HCT116 (cell line): ENCODE measurements around the gene ATAD3A. TPM values are rescaled to one million over a fixed set of nuclear protein-coding genes. Genes with fewer than 3 reads are reported as not detected.

ENCODE experiments used
- ATAC-seq: fragments of 200-7000 bp; cut with Tn5 transposase; 2 replicates; pipeline ENCODE4 v1.9.1; 2020; ENCODE audit warnings: mild to moderate bottlenecking, moderate library complexity
- BruUV-seq: library from RNA; stranded (reverse); fragments of 400-500 nt; replicated peaks from 2 replicates; lab custom pipeline; 2021; lab: Mats Ljungman, UMichigan
- CTCF ChIA-PET: fragments of 300-600 bp; sonication (Branson Sonifier 250); formaldehyde crosslinking; loops from one replicate; lab custom pipeline; 2021; ENCODE audit warnings: antibody characterized with exemption; lab: Charles Lee
- POLR2A ChIA-PET: fragments of 300-600, 350-600 bp; sonication (Branson Sonifier 250); formaldehyde crosslinking; loops from one replicate; lab custom pipeline; 2021; ENCODE audit warnings: antibody characterized with exemption; lab: Charles Lee
- RAD21 ChIA-PET, 2 experiments: fragments of 300-600 bp; sonication (Branson Sonifier 250); formaldehyde crosslinking; loops; one replicate each; lab custom pipeline; 2023; ENCODE audit warnings: low total read pairs in 2 of 2; ENCODE audit not compliant: uncharacterized antibody in 2 of 2, unreplicated experiment in 2 of 2, low non-redundant PET in 1 of 2; lab: Charles Lee
- DNase-seq: peaks from one replicate; pipeline ENCODE4 v3.0.0-alpha.2; 2010; ENCODE audit warnings: low read depth, low spot score
- H2AFZ ChIP-seq: fragments of 200-600 bp; shearing (Covaris generic), sonication (generic); 2 replicates; pipeline ENCODE4 v1.6.1; 2017; ENCODE audit warnings: low read depth, mixed run types, mixed read lengths, antibody characterized with exemption, low read length; ENCODE audit not compliant: poor library complexity, severe bottlenecking
- H3K27ac ChIP-seq: 2 replicates; pipeline ENCODE4 v1.5.1; 2012; ENCODE audit warnings: low read depth, low read length
- H3K27me3 ChIP-seq: fragments of 200-600 bp; sonication (generic); 2 replicates; pipeline ENCODE4 v1.6.1; 2016; ENCODE audit warnings: mixed run types, low read length, mixed read lengths; ENCODE audit not compliant: insufficient read depth
- H3K36me3 ChIP-seq, 2 experiments: fragments of 200-500 bp in 1 of 2; fragments of 200-600 bp in 1 of 2; sonication (Bioruptor generic) in 1 of 2; sonication (generic) in 1 of 2; 2 replicates each; pipeline versions ENCODE4 v1.5.1 to v1.6.1; 2014 to 2016; ENCODE audit warnings: low read length in 2 of 2, inconsistent platforms in 1 of 2, mixed read lengths in 1 of 2, mixed run types in 1 of 2; ENCODE audit not compliant: insufficient read depth in 2 of 2, control insufficient read depth in 1 of 2
- H3K4me1 ChIP-seq, 2 experiments: fragments of 200-600 bp in 1 of 2; sonication (generic) in 1 of 2; 2 replicates each; pipeline versions ENCODE4 v1.5.1 to v1.6.1; 2012 to 2017; ENCODE audit warnings: low read length in 2 of 2, inconsistent platforms in 1 of 2, mild to moderate bottlenecking in 1 of 2, mixed read lengths in 1 of 2, mixed run types in 1 of 2, moderate library complexity in 1 of 2; ENCODE audit not compliant: insufficient read depth in 2 of 2, control insufficient read depth in 1 of 2
- H3K4me2 ChIP-seq: fragments of 200-600 bp; sonication (generic); 2 replicates; pipeline ENCODE4 v1.6.1; 2017; ENCODE audit warnings: mixed run types, low read length, mixed read lengths
- H3K4me3 ChIP-seq, 2 experiments: fragments of 200-600 bp in 1 of 2; sonication (generic) in 1 of 2; replicated peaks in 1 of 2; 2 replicates each; pipeline ENCODE4 v1.5.1; 2011 to 2016; ENCODE audit warnings: low read length in 2 of 2, control low read depth in 1 of 2, low read depth in 1 of 2, mild to moderate bottlenecking in 1 of 2, mixed read lengths in 1 of 2, mixed run types in 1 of 2
- H3K79me2 ChIP-seq: fragments of 200-600 bp; sonication (generic); 2 replicates; pipeline ENCODE4 v1.6.1; 2017; ENCODE audit warnings: mild to moderate bottlenecking, mixed run types, low read length, moderate library complexity, mixed read lengths; ENCODE audit not compliant: insufficient read depth
- H3K9ac ChIP-seq: fragments of 200-600 bp; sonication (generic); 2 replicates; pipeline ENCODE4 v1.6.1; 2016; ENCODE audit warnings: low read length, mixed read lengths
- H3K9me2 ChIP-seq: fragments of 200-600 bp; sonication (generic), shearing (Covaris generic); 2 replicates; pipeline ENCODE4 v1.6.1; 2017; ENCODE audit warnings: mixed run types, mild to moderate bottlenecking, moderate library complexity; ENCODE audit not compliant: insufficient read depth
- H3K9me3 ChIP-seq, 2 experiments: fragments of 200-500 bp in 1 of 2; fragments of 200-600 bp in 1 of 2; sonication (Bioruptor generic) in 1 of 2; sonication (generic) in 1 of 2; 2 replicates each; pipeline ENCODE4 v1.6.1; 2014 to 2017; ENCODE audit warnings: low read length in 2 of 2, mixed read lengths in 2 of 2, inconsistent platforms in 1 of 2, low read depth in 1 of 2, mild to moderate bottlenecking in 1 of 2, mixed run types in 1 of 2, moderate library complexity in 1 of 2; ENCODE audit not compliant: control insufficient read depth in 1 of 2, insufficient read depth in 1 of 2
- H4K20me1 ChIP-seq: fragments of 200-600 bp; sonication (generic), shearing (Covaris generic); 2 replicates; pipeline ENCODE4 v1.6.1; 2017; ENCODE audit warnings: mixed run types, mild to moderate bottlenecking, moderate library complexity; ENCODE audit not compliant: insufficient read depth
- ATF3 ChIP-seq: IDR thresholded peaks from 2 replicates; pipeline ENCODE4 v1.6.1; 2012
- CEBPB ChIP-seq: IDR thresholded peaks from 2 replicates; pipeline ENCODE4 v1.6.1; 2012; ENCODE audit warnings: low read depth
- CTCF ChIP-seq, 3 experiments: fragments of 200-600 bp in 1 of 3; sonication (generic) in 1 of 3; IDR thresholded peaks in 2 of 3; conservative IDR thresholded peaks in 1 of 3; 2 replicates each; pipeline ENCODE4 v1.5.1; 2012 to 2017; ENCODE audit warnings: low read depth in 2 of 3, low read length in 2 of 3, antibody characterized with exemption in 1 of 3, borderline replicate concordance in 1 of 3, control low read depth in 1 of 3, mild to moderate bottlenecking in 1 of 3, mixed read lengths in 1 of 3, mixed run types in 1 of 3, moderate library complexity in 1 of 3; ENCODE audit not compliant: insufficient read depth in 1 of 3
- ELF1 ChIP-seq: IDR thresholded peaks from 2 replicates; pipeline ENCODE4 v1.6.1; 2012; ENCODE audit warnings: low read depth, borderline replicate concordance
- EZH2 ChIP-seq: fragments of 200-600 bp; sonication (generic); IDR thresholded peaks from 2 replicates; pipeline ENCODE4 v1.6.1; 2017; ENCODE audit warnings: antibody characterized with exemption, mixed run types
- EZH2phosphoT487 ChIP-seq: fragments of 200-600 bp; IDR thresholded peaks from 2 replicates; pipeline ENCODE4 v1.6.1; 2018; ENCODE audit warnings: antibody characterized with exemption, borderline replicate concordance
- FOSL1 ChIP-seq: IDR thresholded peaks from 2 replicates; pipeline ENCODE4 v1.6.1; 2012; ENCODE audit warnings: low read depth
- JUND ChIP-seq: IDR thresholded peaks from 2 replicates; pipeline ENCODE4 v1.6.1; 2012
- MAX ChIP-seq: IDR thresholded peaks from 2 replicates; pipeline ENCODE4 v1.6.1; 2012
- POLR2A ChIP-seq: IDR thresholded peaks from 2 replicates; pipeline ENCODE4 v1.7.0; 2011; ENCODE audit warnings: borderline replicate concordance; ENCODE audit not compliant: insufficient read depth, insufficient read length; ENCODE audit errors: extremely low read depth
- POLR2AphosphoS5 ChIP-seq: IDR thresholded peaks from 2 replicates; pipeline ENCODE4 v1.6.1; 2011; ENCODE audit warnings: mild to moderate bottlenecking, low read depth, low read length, moderate library complexity
- SIN3A ChIP-seq: IDR thresholded peaks from 2 replicates; pipeline ENCODE4 v1.6.1; 2012; ENCODE audit warnings: low read depth
- SP1 ChIP-seq: IDR thresholded peaks from 2 replicates; pipeline ENCODE4 v1.6.1; 2012; ENCODE audit warnings: low read depth
- SRF ChIP-seq: IDR thresholded peaks from 2 replicates; pipeline ENCODE4 v1.6.1; 2012; ENCODE audit warnings: low read depth
- TCF7L2 ChIP-seq: IDR thresholded peaks from 2 replicates; pipeline ENCODE4 v1.7.0; 2011; ENCODE audit warnings: borderline replicate concordance, inconsistent platforms; ENCODE audit not compliant: insufficient read depth, insufficient read length; ENCODE audit errors: extremely low read depth
- ZBTB33 ChIP-seq: IDR thresholded peaks from 2 replicates; pipeline ENCODE4 v1.6.1; 2011; ENCODE audit warnings: mild to moderate bottlenecking, low read length, moderate library complexity; ENCODE audit not compliant: insufficient replicate concordance; ENCODE audit errors: extremely low read depth
- ZFX ChIP-seq: fragments of 450-650 bp; IDR thresholded peaks from 2 replicates; pipeline ENCODE4 v1.6.1; 2017
- ZNF274 ChIP-seq: fragments of 200-500 bp; sonication (Bioruptor generic); IDR thresholded peaks from 2 replicates; pipeline ENCODE4 v1.6.1; 2014; ENCODE audit warnings: mild to moderate bottlenecking, low read depth, low read length, inconsistent platforms
- intact Hi-C: fragments of 100-400 bp; cut with micrococcal nuclease; formaldehyde crosslinking; loops from 2 replicates; pipeline ENCODE4 v1.10.0; 2022
- total RNA-seq: library from RNA; stranded (reverse); gene quantifications from one replicate; pipeline ENCODE4 v1.2.1, GENCODE V29; 2021; ENCODE audit not compliant: unreplicated experiment
- TF ChIP-seq, protein P1 (sequence below): IDR thresholded peaks from 2 replicates; pipeline ENCODE4 v1.6.1; 2012; ENCODE audit warnings: low read depth

The ATAD3A gene
- total RNA-seq, 1 experiment from 2014 or later: 92.3 TPM

GRCh38 chr1:1521331-1521730 is 9.4 kb downstream of the ATAD3A start:
- Histone ChIP-seq H3K9me2 (no peaks in the 10 kb centered on the region), H3K79me2 (peaks cover 11% of the 10 kb centered on the region; the same call in 1 of the 2 replicates), H3K9me3 (no peaks in the 10 kb centered on the region), H3K9ac (no peak overlapping the region), H4K20me1 (no peaks in the 10 kb centered on the region), H3K4me1 (no peaks in the 10 kb centered on the region), H3K27ac (no peak overlapping the region), H3K36me3 (peaks cover 10 to 18% of the 10 kb centered on the region in 2 experiments; a peak in 3 of 4 replicates), H2AFZ (no peak overlapping the region), H3K4me2 (no peak overlapping the region), H3K4me3 (no peak overlapping the region), H3K27me3 (no peaks in the 10 kb centered on the region)
- intact Hi-C loops: no loop called here
- POLR2A ChIA-PET: no interaction called here
- TF ChIP-seq JUND (no peak), CEBPB (no peak), ZNF274 (no peak), SP1 (no peak), TCF7L2 (no peak), ZBTB33 (no peak), SIN3A (no peak), EZH2 (no peak), SRF (no peak), POLR2AphosphoS5 (no peak), MAX (no peak), FOSL1 (no peak), ZFX (no peak), EZH2phosphoT487 (no peak), ELF1 (no peak), ATF3 (no peak), POLR2A (no peak), CTCF (IDR thresholded peaks at IDR 0.05 in 2 of 3, conservative IDR thresholded peaks at IDR 0.05 in 1 of 3; ENCODE audit: borderline replicate concordance in 1 of 3, insufficient read depth in 1 of 3, low read depth in 2 of 3, low read length in 2 of 3) (no peak)
- TF ChIP-seq, protein P1, sequence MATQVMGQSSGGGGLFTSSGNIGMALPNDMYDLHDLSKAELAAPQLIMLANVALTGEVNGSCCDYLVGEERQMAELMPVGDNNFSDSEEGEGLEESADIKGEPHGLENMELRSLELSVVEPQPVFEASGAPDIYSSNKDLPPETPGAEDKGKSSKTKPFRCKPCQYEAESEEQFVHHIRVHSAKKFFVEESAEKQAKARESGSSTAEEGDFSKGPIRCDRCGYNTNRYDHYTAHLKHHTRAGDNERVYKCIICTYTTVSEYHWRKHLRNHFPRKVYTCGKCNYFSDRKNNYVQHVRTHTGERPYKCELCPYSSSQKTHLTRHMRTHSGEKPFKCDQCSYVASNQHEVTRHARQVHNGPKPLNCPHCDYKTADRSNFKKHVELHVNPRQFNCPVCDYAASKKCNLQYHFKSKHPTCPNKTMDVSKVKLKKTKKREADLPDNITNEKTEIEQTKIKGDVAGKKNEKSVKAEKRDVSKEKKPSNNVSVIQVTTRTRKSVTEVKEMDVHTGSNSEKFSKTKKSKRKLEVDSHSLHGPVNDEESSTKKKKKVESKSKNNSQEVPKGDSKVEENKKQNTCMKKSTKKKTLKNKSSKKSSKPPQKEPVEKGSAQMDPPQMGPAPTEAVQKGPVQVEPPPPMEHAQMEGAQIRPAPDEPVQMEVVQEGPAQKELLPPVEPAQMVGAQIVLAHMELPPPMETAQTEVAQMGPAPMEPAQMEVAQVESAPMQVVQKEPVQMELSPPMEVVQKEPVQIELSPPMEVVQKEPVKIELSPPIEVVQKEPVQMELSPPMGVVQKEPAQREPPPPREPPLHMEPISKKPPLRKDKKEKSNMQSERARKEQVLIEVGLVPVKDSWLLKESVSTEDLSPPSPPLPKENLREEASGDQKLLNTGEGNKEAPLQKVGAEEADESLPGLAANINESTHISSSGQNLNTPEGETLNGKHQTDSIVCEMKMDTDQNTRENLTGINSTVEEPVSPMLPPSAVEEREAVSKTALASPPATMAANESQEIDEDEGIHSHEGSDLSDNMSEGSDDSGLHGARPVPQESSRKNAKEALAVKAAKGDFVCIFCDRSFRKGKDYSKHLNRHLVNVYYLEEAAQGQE: no peak
- BruUV-seq: no TSS peak
- CTCF ChIA-PET: no interaction called here
- no peak for DNase-seq
- RAD21 ChIA-PET: no interaction called here
- no peak for ATAC-seq
